HUES64 (cell line): ENCODE measurements around the gene ELMO1.

ENCODE experiments used
- H3K27ac ChIP-seq: 2 replicates; pipeline ENCODE4 v1.7.0; 2013; ENCODE audit warnings: low read depth, low read length, inconsistent platforms
- H3K27me3 ChIP-seq: 2 replicates; pipeline ENCODE4 v1.6.1; 2013; ENCODE audit warnings: mild to moderate bottlenecking, low read length; ENCODE audit not compliant: insufficient read depth
- H3K36me3 ChIP-seq: 2 replicates; pipeline ENCODE4 v1.6.1; 2013; ENCODE audit warnings: mild to moderate bottlenecking, low read length; ENCODE audit not compliant: insufficient read depth
- H3K4me1 ChIP-seq: 2 replicates; pipeline ENCODE4 v1.6.1; 2013; ENCODE audit warnings: mild to moderate bottlenecking, low read length, moderate library complexity; ENCODE audit not compliant: insufficient read depth
- H3K4me3 ChIP-seq: 2 replicates; pipeline ENCODE4 v1.5.1; 2013; ENCODE audit warnings: mild to moderate bottlenecking, low read length, moderate library complexity
- H3K9ac ChIP-seq: 2 replicates; pipeline ENCODE4 v1.6.1; 2013; ENCODE audit warnings: mild to moderate bottlenecking, low read depth, low read length
- H3K9me3 ChIP-seq: 2 replicates; pipeline ENCODE4 v1.6.1; 2013; ENCODE audit warnings: low read depth, low read length; ENCODE audit not compliant: insufficient read depth
- WGBS: fragments of 150-250, 120-280 bp; methylation state at CpG from one replicate; pipeline ENCODE4 v1.1.7; 2013; ENCODE audit warnings: missing lambda C conversion rate; 5-methylcytosine and 5-hydroxymethylcytosine counted together

Gene ELMO1

GRCh38 chr7:37176079-37176478 is 272.6 kb downstream of the ELMO1 start:
- 93% methylated on average over 3 of the region's 3 CpGs for WGBS
- no peak overlapping the region for H3K9ac ChIP-seq
- H3K27me3 ChIP-seq, result no peaks in the 10 kb centered on the region
- H3K27ac ChIP-seq, result no peak overlapping the region
- H3K9me3 ChIP-seq, result 0 out of 2 replicates have a peak, but pooled peaks cover 1% of the 10 kb centered on the region
- H3K4me3 ChIP-seq, result no peak overlapping the region
- H3K36me3 ChIP-seq, result no peaks in the 10 kb centered on the region
- H3K4me1 ChIP-seq, result peaks cover 2% of the 10 kb centered on the region; the same call in 1 of the 2 replicates

- 95% methylated on average over 5 of the region's 5 CpGs for WGBS
- Histone ChIP-seq H3K4me3 (no peak overlapping the region), H3K9ac (no peak overlapping the region), H3K27ac (no peak overlapping the region), H3K36me3 (no peaks in the 10 kb centered on the region), H3K9me3 (peaks cover 11% of the 10 kb centered on the region), H3K27me3 (no peaks in the 10 kb centered on the region), H3K4me1 (no peaks in the 10 kb centered on the region)
Measured at GRCh38 chr7:37174460-37174859, 274.2 kb downstream of the ELMO1 start.

DNA sequence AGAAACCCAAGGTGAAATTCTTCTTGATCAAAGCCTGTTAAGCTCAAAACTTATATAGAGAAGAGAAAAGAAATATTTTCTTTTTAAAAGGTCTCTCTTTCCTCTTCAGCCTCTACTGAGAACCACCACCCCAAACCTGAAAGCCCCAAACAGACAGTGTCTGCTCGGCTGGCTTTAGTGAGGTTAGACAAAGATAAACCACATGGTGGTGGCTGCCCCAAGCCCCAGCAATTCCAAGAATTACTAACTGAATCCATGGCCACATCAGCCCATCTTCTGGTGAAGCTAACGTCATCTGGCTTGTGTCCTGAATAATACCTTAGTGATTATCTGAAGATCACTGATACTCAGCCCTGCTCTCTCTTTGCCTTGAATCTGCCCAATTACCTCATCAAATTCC is 275.0 kb downstream of the ELMO1 start:
- H3K9me3 ChIP-seq, result peaks cover 14% of the 10 kb centered on the region
- no peaks in the 10 kb centered on the region for H3K36me3 ChIP-seq
- WGBS, result 97% methylated on average over 2 of the region's 2 CpGs
- no peaks in the 10 kb centered on the region for H3K4me1 ChIP-seq
- no peak overlapping the region for H3K27ac ChIP-seq
- no peak overlapping the region for H3K9ac ChIP-seq
- no peak overlapping the region for H3K4me3 ChIP-seq
- H3K27me3 ChIP-seq, result no peaks in the 10 kb centered on the region

DNA sequence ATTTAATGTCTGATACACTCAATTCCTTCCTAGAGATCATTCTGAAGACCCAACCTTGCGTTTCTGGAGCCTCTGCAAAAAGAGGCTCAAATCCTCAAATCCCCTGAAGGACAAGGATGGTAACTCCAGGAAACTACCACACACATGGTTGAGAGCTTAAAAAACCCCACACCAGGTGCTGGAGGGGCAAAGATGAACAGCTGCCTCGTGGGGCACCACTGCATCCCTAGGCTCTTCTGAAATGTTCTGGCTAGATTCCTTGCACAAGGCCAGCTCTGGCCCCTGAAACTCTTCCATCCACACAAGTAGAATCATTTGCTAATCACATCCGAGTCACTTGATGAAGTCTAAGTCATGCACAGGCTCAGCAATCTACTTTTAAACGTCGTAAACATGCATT is 286.6 kb downstream of the ELMO1 start:
- Histone ChIP-seq H3K9ac (no peak overlapping the region), H3K27me3 (no peaks in the 10 kb centered on the region), H3K4me1 (no peaks in the 10 kb centered on the region), H3K4me3 (no peak overlapping the region), H3K27ac (no peak overlapping the region), H3K9me3 (no peaks in the 10 kb centered on the region), H3K36me3 (no peaks in the 10 kb centered on the region)
- 76% methylated on average over 5 of the region's 5 CpGs for WGBS

- Histone ChIP-seq H3K9ac (no peak overlapping the region), H3K9me3 (no peaks in the 10 kb centered on the region), H3K4me1 (no peaks in the 10 kb centered on the region), H3K27me3 (no peaks in the 10 kb centered on the region), H3K4me3 (no peak overlapping the region), H3K36me3 (no peaks in the 10 kb centered on the region), H3K27ac (no peak overlapping the region)
- WGBS, result 84% methylated on average over 2 of the region's 2 CpGs
Measured at GRCh38 chr7:37160656-37161055, 288.0 kb downstream of the ELMO1 start.

GRCh38 chr7:37153376-37153775 is 295.3 kb downstream of the ELMO1 start:
- Histone ChIP-seq H3K9me3 (no peaks in the 10 kb centered on the region), H3K27me3 (no peaks in the 10 kb centered on the region), H3K36me3 (no peaks in the 10 kb centered on the region), H3K4me3 (no peak overlapping the region), H3K4me1 (no peaks in the 10 kb centered on the region; the same call in 1 of the 2 replicates), H3K27ac (no peak overlapping the region), H3K9ac (no peak overlapping the region)
- WGBS, result 78% methylated on average over 6 of the region's 6 CpGs

DNA sequence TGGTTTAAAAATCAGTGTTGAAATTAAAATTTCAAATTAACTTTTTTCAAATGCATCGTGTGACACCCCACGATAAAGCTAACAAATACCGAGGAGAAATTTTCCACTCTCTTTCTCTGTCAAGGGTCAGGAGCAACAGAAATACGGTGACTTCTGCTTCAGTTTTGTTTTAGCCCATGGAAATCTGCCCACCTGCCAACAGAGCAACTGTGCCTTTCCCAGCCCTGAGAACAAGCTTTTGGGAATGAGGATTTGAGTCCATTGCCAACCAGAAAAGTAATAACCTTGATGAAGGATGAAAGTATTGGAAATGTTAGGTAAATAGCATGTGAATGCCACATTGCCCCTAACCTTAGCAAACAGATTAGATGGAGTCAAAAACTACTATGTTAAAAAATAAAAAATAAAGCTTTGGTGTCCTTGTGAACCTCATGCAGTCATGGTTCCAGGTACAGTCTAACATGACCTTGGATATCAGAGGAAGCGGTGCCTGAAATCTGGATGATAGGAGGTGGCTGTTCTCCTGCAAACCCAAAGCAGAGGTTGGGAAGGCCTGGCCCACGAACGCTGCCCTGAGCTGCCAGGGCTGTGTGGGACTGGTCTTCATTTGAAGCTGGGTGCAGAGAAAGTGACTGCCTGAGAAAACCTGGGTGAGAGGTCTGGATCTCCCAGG is 296.8 kb downstream of the ELMO1 start:
- Histone ChIP-seq H3K9me3 (no peaks in the 10 kb centered on the region), H3K27ac (no peak overlapping the region), H3K36me3 (no peaks in the 10 kb centered on the region), H3K9ac (no peak overlapping the region), H3K27me3 (no peaks in the 10 kb centered on the region), H3K4me1 (no peaks in the 10 kb centered on the region; the same call in 1 of the 2 replicates), H3K4me3 (no peak overlapping the region)
- 96% methylated on average over 7 of the region's 7 CpGs for WGBS

- 87% methylated on average over 4 of the region's 4 CpGs for WGBS
- Histone ChIP-seq H3K4me3 (no peak overlapping the region), H3K4me1 (no peaks in the 10 kb centered on the region; the same call in 1 of the 2 replicates), H3K9me3 (no peaks in the 10 kb centered on the region), H3K27me3 (no peaks in the 10 kb centered on the region), H3K27ac (no peak overlapping the region), H3K9ac (no peak overlapping the region), H3K36me3 (no peaks in the 10 kb centered on the region)
Measured at GRCh38 chr7:37150856-37151255, 297.8 kb downstream of the ELMO1 start.

DNA sequence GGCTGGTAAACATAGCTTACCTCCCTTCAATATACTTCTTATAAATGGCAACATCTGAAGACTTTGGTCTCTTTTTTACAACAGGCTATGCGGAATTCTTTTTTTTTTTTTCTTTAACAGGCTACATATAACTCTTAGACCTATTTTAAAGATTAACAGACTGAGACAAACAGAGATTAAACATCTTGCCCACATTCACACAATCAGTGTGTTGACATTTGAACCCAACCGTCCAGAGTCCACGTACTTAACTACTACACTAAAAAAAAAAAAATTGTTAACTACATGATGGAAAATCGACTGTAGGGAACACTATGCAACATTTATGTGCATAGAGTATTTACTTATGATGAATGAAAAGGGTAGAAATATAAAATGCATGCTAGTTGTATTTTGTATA is 298.5 kb downstream of the ELMO1 start:
- Histone ChIP-seq H3K4me3 (no peak overlapping the region), H3K36me3 (no peaks in the 10 kb centered on the region), H3K9ac (no peak overlapping the region), H3K27ac (no peak overlapping the region), H3K27me3 (no peaks in the 10 kb centered on the region), H3K9me3 (no peaks in the 10 kb centered on the region), H3K4me1 (peaks cover under 1% of the 10 kb centered on the region; the same call in 1 of the 2 replicates)
- WGBS, result 57% methylated on average over 3 of the region's 4 CpGs

DNA sequence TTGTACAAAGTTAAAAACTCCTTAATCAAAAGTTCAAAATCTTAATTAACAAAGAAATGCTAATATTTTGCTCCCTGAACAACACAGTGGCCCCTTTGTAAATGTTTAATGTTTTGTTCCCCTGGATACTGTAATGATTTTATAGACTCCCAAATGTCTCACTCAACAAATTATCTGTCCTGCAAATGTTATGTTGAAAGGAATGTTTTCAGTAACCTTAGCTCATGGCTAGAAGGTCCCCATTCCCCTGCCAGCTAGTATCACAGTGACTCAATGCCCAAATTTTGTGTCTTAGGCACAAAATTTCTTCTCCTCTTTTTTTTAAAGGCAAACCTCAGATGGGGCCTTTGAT is 298.9 kb downstream of the ELMO1 start:
- Histone ChIP-seq H3K4me1 (peaks cover 5% of the 10 kb centered on the region; the same call in 1 of the 2 replicates), H3K9me3 (no peaks in the 10 kb centered on the region), H3K27ac (no peak overlapping the region), H3K36me3 (no peaks in the 10 kb centered on the region), H3K9ac (no peak overlapping the region), H3K27me3 (no peaks in the 10 kb centered on the region), H3K4me3 (no peak overlapping the region)

DNA sequence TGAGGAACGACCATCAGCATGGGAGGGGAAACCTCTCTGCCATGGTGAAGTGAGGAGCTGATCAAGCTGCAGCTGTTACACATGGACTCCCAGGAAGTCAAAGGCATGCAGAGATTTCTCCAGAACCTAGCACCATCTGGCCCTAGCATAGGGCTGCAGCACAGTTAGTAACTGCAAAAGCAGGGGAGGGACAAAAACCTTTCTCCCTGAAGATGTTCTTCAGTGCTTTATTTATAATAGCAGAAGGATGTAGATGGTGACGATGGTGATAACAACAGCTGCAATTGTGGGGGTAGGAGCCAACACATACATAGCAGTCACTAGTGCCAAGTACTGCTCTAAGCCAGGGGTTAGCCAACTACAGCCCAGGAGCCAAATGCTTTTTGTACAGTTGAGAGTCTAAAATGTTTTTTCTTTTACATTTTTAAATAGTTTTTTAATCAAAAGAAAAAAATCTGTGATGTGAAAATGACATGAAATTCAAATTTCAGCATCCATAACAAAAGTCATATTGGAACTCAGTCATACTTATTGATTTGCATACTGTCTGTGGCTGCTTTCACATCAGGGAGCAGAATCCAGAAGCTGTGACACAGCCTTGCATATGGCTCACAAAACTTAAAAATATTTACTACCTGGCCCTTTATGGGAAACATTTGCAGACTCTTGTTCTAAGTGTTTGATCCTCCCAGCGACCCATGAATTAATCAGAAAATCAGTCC is 299.5 kb downstream of the ELMO1 start:
- H3K4me1 ChIP-seq, result peaks cover 6% of the 10 kb centered on the region; the same call in 1 of the 2 replicates
- H3K27ac ChIP-seq, result no peak overlapping the region
- no peaks in the 10 kb centered on the region for H3K27me3 ChIP-seq
- no peaks in the 10 kb centered on the region for H3K9me3 ChIP-seq
- WGBS, result 91% methylated on average over 3 of the region's 3 CpGs
- H3K36me3 ChIP-seq, result no peaks in the 10 kb centered on the region
- no peak overlapping the region for H3K9ac ChIP-seq
- no peak overlapping the region for H3K4me3 ChIP-seq
